ENCODE results near the gene SNAP23.
"Not testable (repeated sequence)": the region's sequence is repeated elsewhere in the genome, so short reads cannot be mapped to it uniquely, and the experiment has no call there.

Gene SNAP23

DNA sequence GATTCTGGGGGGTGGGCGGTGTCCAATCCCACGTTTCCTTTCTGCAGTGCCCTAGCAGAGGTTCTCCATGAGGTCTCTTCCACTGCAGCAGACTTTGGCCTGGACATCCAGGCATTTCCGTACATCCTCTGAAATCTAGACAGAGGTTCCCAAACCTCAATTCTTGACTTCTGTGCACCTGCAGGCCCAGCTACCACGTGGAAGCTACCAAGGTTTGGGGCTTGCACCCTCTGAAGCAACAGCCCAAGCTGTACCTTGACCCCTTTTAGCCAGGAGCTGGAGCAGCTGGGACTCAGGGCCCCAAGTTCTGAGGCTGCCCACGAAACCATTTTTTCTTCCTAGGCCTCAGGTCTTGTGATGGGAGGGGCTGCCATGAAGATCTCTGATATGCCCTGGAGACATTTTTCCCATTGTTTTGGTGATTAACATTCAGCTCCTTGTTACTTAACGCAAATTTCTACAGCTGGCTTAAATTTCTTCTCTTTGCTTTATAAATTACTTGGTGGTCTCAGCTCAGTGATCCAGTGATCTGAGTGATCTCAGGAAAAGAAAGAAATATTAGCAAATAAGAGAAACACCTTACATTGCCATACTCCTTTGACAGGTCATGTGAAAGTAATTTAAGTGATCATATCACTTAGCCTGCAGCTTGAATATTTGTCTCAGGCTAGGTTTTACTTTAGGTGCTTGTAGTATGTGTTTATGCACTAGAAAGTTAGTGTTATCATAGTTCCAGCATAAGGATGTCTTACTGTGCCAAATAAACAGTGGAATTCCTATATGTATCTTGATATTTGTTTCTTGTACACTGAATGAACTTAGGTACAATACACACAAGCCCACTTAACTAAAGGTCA lies 3.0 kb downstream of the SNAP23 start:
- DNase-seq = no peak

DNA sequence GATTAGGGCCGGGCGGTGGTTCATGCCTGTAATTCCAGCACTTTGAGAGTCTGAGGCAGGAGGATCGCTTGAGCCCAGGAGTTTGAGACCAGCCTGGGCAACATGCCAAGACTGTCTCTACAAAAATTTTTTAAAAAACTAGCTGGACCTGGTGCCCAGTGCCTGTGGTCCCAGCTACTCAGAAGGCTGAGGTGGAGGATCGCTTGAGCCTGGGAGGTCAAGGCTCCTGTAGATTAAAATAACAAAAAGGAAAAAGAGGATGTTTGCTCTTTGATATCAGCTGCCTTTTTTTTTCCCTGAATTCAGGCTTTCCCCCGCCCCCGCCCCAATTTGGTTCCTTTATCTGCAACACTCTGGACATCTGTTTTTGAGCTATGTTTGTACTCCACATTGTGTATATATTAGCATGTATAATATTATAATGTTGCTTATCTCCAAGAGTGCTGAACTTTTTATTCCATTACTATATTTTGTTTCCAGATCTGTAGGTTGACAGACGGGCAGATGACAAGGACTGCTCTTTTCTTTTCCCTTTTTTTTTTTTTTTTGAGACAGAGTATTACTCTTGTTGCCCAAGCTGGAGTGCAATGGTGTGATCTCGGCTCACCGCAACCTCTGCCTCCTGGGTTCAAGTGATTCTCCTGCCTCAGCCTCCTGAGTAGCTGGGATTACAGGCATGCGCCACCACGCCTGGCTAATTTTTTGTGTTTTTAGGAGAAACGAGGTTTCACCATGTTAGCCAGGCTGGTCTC lies 4.6 kb downstream of the SNAP23 start:
- no peak for DNase-seq

DNA sequence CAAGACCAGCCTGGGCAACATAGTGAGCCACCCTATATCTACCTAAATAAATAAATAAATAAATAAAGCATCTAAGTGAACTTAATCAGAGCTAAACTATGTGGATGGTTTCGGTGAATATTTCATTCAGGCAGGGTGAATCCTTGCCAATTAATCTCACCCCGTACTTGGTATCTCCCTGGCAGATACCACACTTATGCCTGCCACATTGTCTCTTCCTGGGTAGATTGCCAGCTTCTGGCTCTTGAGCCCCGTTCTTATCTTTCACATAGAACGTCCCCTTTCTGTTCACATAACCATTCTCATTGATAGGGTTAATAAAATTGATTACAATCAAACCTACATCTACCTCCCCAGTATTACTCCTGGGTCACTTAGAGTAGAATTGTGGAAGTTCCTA lies 7.0 kb downstream of the SNAP23 start:
- DNase-seq = no peak

DNA sequence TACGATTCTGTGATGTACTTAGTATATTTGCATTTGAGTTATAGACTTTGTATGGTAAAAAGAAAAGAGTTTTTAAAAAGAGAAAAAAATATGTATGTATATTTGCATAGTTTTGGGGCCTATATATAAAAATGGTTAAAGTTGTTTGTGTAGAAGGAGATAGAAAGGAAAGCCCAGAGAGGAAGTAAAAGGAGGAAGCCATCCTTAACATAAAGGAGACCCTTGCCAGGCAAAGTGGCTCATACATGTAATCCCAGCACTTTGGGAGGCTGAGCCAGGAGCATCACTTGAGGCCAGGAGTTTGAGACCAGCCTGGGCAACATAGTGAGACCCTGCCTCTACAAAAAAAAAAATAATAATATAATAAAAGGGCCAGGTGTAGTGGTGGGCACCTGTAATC lies 8.4 kb downstream of the SNAP23 start:
- DNase-seq = no peak

DNA sequence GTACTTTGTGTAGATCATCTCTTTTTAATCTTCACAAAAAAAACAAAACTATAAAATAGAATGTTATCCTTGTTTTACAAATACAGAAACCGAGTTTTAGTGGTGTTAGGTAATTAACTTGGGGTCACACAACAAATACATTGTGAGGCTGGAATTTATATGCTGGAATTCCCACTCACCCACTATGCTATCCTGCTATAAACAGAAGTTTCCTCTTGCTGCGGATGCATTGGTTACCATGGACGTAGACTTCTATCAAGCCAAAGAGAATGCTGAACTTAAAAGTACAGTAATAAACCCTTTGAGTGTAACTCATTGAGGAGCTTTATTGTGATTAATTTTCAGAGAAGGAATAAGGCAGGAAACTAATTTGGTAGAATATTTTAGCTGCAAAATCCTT lies 9.2 kb downstream of the SNAP23 start:
- DNase-seq = no peak

DNA sequence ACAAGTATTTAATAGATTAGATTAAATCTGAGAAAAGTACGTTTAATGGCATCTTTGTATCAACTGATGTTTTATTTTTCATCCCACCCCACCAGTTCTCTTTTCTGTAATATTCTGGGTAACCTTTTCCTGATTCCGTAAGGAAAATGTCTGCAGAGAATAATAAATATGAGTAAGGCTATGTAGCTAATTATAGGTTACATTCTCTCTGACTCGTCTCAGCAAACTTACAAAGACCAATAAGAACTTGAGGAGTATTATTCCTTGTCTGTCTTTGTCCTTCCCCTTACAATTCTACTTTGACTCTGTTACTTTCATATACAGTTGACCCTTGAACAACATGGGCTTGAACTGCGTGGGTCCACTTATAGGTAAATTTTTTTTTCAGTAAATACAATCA lies 12.1 kb downstream of the SNAP23 start:
- no peak for DNase-seq

DNA sequence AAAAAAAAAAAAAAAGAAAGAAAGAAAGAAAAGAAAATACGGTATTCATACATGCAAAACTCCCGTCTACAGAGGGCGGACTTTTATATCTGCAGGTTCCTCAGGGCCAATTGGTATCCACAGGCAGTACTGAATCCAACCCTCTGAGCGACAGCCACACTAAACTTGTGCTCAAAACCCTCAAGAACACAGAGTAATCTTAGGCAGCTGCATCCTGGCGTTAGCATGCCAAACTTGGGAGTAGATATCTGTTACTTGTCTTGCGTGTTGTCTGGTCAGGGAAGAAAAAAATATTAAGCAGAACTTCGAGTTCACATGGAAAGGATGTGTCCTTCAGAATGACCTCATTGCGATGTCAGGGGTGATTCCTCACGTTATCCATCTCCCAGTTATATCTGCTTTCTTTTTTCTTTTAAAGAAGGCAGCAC lies 12.8 kb downstream of the SNAP23 start:
- no peak for DNase-seq

DNA sequence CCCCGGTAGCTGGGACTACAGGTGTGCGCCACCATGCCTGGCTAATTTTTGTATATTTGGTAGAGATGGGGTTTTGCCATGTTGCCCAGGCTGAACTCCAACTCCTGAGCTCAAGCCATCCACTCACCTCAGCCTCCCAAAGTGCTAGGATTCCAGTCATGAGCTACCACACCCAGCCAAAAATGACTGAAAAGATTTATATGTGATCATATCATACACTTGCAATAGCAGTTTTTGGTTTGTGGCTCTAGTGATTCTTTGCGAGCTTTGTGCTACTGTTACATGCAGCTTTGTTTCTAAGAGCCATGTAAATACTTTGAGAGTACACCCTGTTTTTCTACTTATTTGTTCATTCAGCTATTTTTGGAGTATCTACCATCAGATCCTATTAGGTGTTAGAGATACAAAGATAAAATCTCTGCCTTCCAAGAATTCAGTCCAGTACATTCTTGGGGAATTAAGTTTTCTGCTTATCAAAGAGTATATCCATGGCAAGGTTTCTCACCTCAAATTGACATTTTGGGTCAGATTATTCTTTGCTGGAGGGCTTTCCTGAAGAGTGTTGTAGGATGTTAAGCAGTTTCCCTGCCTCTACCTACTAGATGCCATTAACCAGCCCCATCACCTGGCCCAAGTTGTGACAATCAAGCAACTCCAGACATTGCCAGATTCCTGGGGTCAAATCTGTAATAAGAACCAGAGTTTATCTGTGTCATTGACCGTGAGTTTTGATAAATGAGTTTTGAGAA lies 15.0 kb downstream of the SNAP23 start:
- DNase-seq = no peak

DNA sequence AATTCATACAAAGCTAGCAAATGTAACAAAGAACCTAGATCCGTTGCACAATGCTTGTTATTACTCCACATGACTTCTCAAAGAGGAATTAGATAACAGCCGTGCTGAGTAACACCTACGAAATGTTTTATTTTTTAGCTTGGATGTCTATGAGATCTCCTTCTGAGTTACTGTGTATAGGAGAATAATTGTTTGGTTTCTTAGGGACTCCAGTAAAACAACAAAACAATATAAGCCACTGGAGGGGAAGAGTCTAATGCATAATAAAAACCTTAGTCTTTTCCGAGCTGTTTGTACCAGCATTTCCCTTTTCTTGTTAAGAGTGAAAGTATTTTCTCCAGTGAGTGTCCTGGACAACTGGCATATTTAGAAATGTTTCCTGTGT lies 15.6 kb downstream of the SNAP23 start:
- no peak for DNase-seq

DNA sequence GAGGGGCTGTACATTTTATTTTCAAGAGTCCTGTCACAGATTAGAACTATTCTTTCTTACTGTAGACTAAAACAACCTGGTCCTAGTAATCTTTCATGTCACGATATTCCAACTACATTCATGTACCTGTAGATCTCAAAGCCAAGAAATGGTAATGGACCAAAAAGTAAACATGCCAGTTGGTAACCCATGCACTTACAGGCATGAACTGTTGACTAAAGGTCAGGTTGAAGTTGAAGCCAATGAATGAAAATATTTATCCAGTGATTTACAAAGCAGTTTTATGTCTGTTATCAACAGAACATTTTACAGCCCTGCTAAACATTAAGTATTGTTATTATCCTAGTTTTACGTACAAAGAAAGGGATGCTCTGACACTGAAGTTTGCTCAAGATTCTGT lies 27.9 kb downstream of the SNAP23 start:
- DNase-seq = no peak

DNA sequence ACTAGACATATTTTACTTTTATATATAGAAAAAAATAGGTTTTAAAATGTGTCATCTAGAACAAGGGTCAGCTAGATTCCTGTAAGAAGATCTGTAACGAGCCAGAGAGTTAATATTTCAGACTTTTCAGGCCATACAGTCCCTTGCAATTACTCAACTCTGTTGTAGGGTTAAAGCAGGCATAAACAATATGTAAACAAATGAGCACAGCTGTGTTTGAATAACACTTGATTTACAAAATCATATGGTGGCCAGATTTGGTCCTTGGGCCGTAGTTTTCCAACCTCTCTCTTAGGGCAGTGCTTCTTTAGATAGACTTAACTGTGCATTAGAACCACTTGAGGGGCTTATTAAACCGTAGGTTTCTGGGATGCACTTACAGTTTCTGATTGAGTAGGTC lies 33.5 kb downstream of the SNAP23 start:
- no peak for DNase-seq

DNA sequence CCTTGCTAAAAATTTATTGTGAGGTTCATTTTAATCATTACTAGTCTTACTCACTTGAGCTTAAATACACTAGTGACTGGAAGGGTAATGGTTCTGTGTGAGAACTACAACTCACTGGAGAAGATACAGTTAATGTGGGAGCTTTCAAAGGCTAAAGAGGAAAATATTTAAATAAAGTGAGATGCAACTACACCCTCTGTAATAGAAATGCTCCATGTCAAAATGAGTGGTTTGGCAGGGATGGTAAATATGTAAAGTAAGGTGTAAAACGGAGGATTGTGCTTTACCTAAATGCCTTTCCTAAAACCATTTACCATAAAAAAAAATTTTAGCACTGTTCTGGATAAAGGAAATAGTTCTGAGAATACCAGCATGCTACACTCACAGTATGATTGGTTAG lies 37.8 kb downstream of the SNAP23 start:
- DNase-seq = no peak

DNA sequence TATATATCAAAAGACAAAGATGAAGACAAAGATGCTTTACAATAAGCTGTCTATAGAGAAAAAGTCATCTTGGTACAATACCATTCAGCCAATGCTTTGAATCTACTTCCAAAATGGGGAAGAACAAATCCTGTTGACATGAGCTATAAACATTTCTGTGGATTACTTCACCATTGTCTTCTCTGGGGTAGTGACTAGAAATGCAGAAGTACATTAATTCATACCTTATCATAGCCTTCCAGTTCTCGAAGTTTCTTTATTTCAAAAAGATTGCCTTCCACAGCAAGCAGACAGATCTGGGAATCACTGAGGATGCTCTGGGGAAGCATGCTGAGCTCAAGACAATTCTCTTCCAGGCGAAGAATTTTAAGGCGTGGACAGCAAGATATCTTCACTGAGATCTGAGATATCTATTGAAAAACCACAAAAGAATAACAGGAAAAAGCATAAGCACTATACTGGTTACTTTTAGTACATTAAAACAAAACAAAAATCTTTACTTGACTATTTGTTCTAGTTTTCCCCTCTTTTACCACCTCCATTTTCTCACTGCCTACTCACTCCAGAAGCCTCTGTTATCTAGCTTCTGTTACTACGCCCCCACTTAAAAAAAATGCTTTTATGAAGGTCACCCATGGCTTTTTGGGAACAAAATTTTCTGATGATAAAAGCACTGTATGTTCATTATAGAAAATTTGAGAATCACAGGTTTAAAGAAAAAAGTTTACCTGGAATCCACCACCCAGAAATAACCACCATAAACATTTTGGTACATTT lies 49.6 kb downstream of the SNAP23 start:
- no peak for DNase-seq

DNA sequence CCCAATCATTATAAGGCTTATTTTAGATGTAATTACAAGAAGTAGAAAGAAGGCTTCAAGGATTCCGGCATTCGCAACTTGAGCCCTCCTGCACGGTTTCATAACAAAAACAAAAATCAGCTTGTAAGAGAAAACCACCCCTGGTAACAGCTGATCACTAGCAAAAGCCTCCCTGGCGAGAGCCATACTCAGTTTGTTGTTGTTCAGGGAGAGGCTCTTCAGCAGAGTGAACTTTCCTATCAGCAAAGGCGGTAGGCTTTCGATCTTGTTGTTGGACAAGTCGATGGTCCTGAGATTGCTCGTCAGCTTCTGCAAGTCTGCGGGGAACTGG lies 52.4 kb downstream of the SNAP23 start:
- DNase-seq = peak in 2 of 14 donors; percentile 34 to 35

DNA sequence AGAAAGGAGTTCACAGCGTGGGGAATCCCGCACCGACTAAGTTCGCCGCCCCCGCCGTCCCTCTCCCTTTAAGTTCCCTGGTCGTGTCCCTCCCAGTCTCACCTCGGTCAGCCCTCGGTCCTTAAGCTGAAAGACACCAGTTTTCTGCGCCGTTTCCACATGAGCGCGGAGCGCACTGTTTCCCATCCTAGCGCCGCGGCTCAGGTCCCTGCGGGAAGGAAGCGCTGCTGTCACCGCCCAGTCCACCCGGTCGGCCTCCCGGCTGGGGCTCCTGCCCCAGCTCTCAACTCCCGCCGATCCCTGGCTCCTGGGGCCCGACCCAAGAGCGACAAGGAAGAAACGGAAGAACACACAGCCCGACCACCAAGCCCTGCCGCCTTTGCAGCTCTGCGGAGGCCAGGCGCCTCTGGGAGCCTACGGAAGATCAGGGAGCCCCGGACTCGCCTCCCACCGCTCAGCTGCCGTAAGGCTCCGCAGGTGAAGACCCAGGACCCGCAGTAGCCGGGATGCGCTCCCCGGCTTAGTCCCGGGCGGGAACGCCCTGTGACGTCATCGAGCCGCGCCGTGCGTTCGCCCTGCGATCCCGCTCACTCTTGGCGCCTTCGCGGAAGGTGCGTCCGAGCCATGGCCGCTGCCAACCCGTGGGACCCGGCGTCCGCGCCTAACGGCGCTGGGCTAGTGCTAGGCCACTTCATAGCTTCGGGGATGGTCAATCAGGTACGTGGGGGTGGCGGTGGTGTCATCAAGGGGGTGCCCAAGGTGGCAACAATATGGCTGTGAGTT lies 53.0 kb downstream of the SNAP23 start, which contains the start of the genes HAUS2 and LRRC57:
TSS of gene HAUS2 (plus strand) at position 590 of the 783 bp plus-strand sequence. CDS start at position 625, 35 bp downstream.
TSS of gene LRRC57 (minus strand) at position 545 of the 783 bp plus-strand sequence. CDS start at position 186, 359 bp downstream.
- DNase-seq = peak; percentile 37 to 86 (median 78)

DNA sequence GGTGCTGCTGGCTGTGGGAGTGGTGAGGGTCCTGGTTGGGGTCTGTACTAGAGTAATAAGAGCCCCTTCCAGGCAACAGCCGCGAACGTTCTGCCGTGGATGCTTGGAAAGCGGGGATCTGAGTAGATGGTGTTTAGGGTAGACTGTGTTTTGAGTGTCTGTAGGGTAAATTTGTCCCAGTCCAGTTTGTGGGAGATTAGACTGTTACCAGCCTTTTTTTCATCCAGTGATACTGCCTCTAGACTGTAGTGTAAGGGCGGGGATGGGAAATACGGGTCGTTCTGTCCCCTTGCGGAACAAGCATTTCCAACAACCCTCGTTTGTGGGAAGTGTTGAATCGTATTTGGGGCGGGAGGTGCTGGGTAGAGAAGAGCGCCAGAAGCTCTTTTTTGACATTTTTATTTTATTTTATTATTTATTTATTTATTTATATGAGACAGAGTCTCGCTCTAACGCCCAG lies 53.6 kb downstream of the SNAP23 start:
- DNase-seq = peak in 1 of 14 donors; percentile 37

DNA sequence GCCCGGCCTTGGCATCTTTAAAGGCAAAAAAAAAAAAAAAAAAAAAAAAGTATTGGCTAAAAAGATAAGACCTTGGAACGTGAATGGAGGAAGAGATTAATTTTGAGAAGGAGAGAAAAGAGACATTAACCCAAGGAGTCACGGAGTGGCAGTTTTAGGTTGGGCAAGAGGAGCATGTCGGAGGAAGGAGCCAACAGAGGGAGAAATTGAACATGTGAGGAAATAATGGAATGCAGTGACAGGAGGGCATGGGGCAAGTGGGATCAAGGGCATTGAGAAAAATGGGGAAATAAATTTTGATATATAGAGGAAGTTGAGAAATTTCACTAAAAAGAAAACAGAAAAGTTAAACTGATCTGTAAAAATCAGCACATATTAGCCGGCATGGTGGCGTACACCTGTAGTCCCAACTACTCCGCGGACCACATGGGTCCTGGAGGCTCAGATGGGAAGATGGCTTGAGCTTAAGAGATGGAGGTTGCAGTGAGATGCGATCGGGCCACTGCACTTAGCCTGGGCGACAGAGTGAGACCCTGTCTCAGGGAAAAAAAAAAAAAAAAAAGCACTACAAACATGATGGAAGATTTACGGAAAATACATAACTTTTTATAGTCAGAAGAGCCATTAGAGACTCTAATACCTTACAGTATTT lies 54.4 kb downstream of the SNAP23 start:
- DNase-seq = no peak

DNA sequence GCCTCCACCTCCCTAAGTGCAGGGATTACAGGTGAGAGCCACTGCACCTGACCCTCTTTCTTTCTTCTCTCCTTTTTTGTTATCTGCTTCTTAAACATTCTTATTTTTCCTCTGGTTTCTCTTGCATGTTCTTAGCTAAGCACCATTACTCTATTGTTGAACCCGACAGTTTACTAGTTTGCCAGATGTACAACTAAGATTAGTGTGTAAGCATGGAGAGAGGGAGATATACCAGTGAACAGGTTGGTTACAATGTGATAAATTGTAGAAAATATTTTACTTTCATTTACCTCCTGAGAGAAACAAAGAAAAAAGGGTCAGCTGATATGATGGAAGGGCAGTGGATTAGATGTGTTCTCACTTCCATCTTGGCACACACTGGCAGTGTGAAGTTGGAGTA lies 58.1 kb downstream of the SNAP23 start:
- no peak for DNase-seq

DNA sequence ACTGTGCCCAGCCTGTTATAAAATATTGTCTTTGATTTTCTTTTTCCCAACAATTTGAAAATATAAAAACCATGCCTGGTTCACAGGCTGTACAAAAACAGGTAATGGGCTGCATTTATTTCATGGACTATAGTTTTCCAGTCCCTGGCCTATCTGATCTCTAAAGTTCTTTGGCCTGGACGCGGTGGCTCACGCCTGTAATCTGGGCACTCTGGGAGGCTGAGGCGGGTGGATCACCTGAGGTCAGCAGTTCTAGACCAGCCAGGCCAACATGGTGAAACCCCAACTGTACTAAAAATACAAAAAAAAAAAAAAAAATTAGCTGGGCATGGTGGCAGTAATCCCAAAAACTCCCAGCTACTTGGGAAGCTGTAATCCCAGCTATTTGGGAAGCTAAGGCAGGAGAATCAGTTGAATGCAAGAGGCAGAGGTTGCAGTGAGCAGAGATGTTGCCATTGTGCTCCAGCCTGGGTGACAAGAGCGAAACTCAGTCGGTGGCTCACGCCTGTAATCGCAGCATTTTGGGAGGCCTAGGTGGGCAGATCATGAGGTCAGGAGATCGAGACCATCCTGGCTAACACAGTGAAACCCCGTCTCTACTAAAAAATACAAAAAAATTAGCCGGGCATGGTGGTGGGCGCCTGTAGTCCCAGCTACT lies 61.2 kb downstream of the SNAP23 start:
- DNase-seq = not testable (repeated sequence)

DNA sequence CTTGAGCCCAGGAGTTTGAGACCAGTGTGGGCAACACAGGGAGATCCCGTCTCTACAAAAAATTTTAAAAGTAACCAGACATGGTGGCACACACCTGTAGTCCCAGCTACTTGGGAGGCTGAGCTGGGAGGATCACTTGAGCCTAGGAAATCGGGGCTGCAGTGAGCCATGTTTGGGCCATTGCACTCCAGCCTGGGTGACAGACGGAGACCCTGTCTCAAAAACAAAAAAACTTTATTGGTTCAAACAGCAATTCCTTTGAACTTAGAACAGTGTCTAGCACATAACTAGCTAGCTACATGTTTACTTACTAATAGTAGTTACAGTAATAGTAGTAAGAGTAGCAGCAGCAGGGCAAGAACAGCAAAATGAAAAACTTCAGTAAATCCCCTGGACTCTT lies 63.3 kb downstream of the SNAP23 start:
- no peak for DNase-seq

Data from C1 segment of cervical spinal cord (tissue), 14 donors.